Subcutaneous abdominal adipose tissue (tissue), 5 donors: Measurements from ENCODE around the gene UMODL1.

Experiments
- H3K27ac ChIP-seq: one replicate; pipeline ENCODE4 v1.7.0; 2013; ENCODE audit warnings: low read depth, mild to moderate bottlenecking, inconsistent platforms, low read length, moderate library complexity
- H3K27me3 ChIP-seq, 5 donors: one replicate each; pipeline ENCODE4 v1.7.0; 2013; ENCODE audit warnings: low read length in 5 of 5, inconsistent platforms in 1 of 5; ENCODE audit not compliant: control insufficient read depth in 5 of 5, insufficient read depth in 4 of 5
- H3K36me3 ChIP-seq, 5 donors: one replicate each; pipeline ENCODE4 v1.7.0; 2013; ENCODE audit warnings: low read length in 5 of 5; ENCODE audit not compliant: control insufficient read depth in 5 of 5, insufficient read depth in 5 of 5
- H3K4me1 ChIP-seq, 5 donors: one replicate each; pipeline ENCODE4 v1.7.0; 2013; ENCODE audit warnings: low read length in 5 of 5, mild to moderate bottlenecking in 3 of 5, moderate library complexity in 1 of 5; ENCODE audit not compliant: control insufficient read depth in 5 of 5, insufficient read depth in 5 of 5
- H3K4me3 ChIP-seq, 5 donors: one replicate each; pipeline ENCODE4 v1.7.0; 2013; ENCODE audit warnings: low read length in 5 of 5, low read depth in 1 of 5
- H3K9ac ChIP-seq, 5 donors: one replicate each; pipeline ENCODE4 v1.7.0; 2013; ENCODE audit warnings: low read length in 5 of 5, mild to moderate bottlenecking in 4 of 5, moderate library complexity in 3 of 5
- H3K9me3 ChIP-seq, 5 donors: one replicate each; pipeline ENCODE4 v1.7.0; 2013; ENCODE audit warnings: low read length in 5 of 5; ENCODE audit not compliant: control insufficient read depth in 5 of 5
- donor health status: healthy.
- donor health status: healthy.
- donor health status: healthy.
- donor health status: healthy.
- donor health status: healthy.

UMODL1 gene

DNA sequence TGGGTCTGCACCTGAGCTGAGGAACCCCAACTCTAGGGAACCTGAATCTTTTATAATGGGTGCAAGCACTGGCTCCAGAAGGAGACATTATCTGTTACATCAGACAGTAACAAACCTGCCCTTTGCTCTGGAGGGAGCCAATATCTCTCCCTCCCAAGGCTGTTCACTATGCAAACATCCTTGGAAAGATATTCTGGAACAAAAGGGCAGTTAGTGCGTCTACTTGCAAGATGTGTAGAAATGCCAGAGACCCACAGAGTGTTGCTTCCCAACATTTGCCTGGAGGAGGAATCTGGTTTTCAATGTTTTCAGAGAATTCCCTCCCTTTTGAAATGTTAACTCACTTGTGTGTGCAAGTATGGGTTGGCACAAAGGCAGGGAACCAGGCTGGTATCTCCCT, 31.9 kb downstream of the UMODL1 start:
- Histone ChIP-seq H3K4me3 (no peak overlapping the region), H3K27me3 (peaks cover 0 to 4% (median 0%) of the 10 kb centered on the region in 5 donors), H3K9ac (no peak overlapping the region), H3K9me3 (no peaks in the 10 kb centered on the region), H3K4me1 (peaks cover 0 to 9% (median 8%) of the 10 kb centered on the region in 5 donors), H3K36me3 (no peaks in the 10 kb centered on the region), H3K27ac (no peak overlapping the region)

DNA sequence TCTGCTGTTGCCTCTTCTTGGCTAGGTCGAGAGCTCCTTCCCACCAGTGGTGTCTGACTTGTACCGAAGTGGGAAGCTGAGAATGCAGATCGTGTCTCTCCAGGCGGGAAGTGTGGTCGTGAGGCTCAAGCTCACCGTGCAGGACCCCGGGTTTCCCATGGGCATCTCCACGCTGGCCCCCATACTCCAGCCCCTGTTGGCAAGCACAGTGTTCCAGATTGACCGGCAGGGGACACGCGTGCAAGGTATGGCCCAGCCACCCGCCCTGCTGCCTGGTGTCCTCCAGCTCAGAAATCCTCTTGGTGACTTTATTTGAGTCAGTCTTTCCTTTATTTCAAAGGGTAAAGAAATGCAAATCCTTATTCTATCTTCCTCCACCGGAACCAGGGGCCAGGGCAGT, 32.7 kb downstream of the UMODL1 start:
- Histone ChIP-seq H3K9me3 (no peaks in the 10 kb centered on the region), H3K4me3 (no peak overlapping the region), H3K9ac (no peak overlapping the region), H3K27ac (no peak overlapping the region), H3K36me3 (no peaks in the 10 kb centered on the region), H3K27me3 (peaks cover 0 to 4% (median 0%) of the 10 kb centered on the region in 5 donors), H3K4me1 (peaks cover 0 to 9% (median 6%) of the 10 kb centered on the region in 5 donors)

DNA sequence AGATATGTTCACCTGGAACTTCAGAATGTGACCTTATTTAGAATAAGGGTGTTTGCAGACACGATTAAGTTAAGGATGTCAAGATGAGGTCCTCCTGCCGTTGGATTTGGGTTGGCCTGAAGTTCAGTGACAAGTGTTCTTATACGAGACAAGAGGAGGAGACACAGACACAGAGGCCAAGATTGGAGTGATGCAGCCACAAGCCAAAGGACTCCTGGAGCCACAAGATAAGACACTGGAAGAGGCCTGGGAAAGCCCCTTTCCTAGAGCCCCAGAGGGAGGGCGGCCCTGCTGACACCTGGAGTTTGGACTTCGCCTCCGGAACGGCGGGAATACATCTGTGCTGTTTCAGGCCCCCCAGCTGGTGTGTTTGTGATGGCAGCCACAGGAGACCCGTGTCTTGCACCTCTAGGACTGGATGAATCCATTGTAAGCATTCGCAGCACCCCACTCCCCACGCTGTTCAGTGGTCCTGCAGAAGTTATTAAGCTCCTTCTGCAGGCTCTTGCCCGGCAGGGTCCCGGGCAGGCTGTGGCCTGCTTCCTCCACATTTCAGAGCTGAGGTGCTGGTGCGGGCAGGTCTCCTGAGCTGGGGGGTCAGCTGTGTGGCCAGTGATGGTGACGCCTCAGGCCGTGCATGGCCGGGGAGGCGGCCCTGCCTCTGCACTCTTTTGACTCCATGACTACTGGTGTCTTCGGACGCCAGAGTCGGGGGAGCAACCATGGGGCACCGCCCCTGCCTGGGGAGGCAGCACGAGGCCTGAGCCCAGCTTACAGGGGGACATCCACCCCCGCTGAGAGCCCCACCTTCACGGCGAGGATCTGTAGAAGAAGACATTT, 34.6 kb downstream of the UMODL1 start:
- Histone ChIP-seq H3K36me3 (no peaks in the 10 kb centered on the region), H3K27me3 (peaks cover 0 to 4% (median 0%) of the 10 kb centered on the region in 5 donors), H3K9me3 (no peaks in the 10 kb centered on the region), H3K4me1 (peaks cover 0 to 9% (median 6%) of the 10 kb centered on the region in 5 donors), H3K4me3 (no peak overlapping the region), H3K27ac (no peak overlapping the region), H3K9ac (no peak overlapping the region)

DNA sequence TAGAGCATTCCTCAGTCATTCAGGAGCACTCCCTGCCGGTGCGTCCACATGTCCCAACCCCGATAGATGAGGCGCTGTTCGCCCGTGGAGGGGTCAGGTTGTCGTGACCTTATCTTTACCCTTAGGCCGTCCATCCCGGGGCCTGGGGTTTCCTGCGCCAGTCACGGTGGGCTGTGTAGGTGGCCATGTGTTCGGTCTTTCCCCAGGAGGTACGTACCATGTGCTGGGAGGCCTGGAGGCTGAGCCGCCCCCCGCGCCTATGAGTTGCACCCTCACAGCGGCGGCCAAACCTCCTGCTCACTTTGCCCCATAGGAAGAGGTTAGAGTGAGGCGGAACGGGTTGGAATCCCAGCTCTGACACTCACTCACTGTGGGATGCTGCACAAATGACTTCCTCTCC, 35.3 kb downstream of the UMODL1 start:
- peaks cover 0 to 4% (median 0%) of the 10 kb centered on the region in 5 donors for H3K27me3 ChIP-seq
- no peak overlapping the region for H3K27ac ChIP-seq
- H3K9me3 ChIP-seq: no peaks in the 10 kb centered on the region
- no peaks in the 10 kb centered on the region for H3K36me3 ChIP-seq
- H3K4me1 ChIP-seq: peaks cover 0 to 9% (median 6%) of the 10 kb centered on the region in 5 donors
- H3K9ac ChIP-seq: no peak overlapping the region
- no peak overlapping the region for H3K4me3 ChIP-seq

DNA sequence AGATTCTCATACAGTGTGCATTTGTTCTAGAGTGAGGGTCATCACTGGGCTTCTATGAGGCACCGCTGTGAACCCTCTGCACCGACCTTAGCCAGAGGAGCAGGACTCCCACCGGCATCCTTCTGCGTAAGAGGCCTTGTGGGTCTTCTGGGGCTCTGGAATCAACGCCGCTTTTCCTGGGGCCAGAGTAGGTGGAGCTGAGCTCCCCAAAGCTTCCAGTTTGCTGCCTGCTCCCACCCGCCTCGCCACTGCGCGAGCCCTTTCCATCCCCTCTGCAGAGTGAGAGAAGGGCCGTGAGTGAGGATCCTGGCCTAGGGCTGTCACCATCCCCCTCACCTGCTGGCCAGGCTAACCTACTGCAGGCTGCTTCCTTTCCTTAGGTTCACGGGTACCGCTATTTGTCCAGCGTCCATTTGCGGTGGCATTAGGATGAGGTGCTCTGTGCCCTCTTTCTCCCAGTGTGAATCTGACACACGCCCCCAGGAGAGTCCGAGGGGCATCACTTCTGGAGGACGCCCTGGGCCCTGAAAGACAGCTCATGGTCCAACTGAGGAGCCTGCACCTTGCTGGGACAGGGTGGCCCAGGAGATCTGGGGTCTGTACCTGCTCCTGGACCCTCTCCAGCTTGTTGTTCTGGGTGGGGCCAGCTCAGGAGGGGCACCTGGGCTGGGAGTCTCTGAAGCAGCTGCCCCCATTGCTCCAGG, 36.2 kb downstream of the UMODL1 start:
- no peak overlapping the region for H3K4me3 ChIP-seq
- peaks cover 0 to 9% (median 0%) of the 10 kb centered on the region in 5 donors for H3K27me3 ChIP-seq
- no peaks in the 10 kb centered on the region for H3K36me3 ChIP-seq
- no peaks in the 10 kb centered on the region for H3K9me3 ChIP-seq
- H3K9ac ChIP-seq: no peak overlapping the region
- no peak overlapping the region for H3K27ac ChIP-seq
- peaks cover 0 to 9% (median 6%) of the 10 kb centered on the region in 5 donors for H3K4me1 ChIP-seq

DNA sequence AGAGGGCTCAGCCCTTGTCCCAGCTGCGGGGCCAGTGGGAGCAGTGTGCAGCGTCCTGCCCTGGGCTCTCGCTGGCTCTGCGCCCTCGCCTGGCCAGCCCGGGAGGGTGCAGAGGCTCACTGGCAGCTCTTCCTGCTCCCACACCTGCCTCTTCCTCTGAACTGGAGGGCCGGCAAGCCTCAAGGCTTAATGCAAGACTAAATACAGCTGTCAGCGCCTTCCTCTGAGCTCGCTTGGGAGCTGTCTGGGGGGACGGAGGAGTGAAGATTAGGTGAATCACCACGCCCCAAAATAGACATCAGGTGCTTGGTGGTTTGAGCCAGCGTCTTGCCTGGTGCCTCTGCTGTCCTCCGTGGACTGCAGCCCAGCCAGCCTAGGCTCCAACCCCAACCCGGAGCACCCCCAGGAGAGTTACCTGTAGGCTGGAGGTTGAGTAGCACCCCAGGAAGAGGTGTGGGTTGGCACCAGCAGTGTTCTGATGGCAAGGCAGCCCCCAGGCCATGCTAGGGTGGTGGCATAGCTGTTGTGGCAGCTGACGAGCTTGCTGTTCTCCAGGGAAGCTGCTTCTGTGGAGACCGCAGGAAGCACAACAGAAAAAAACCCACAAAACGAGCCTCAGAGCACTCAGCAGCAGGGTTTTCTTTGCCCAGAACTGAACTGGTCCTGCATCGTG, 36.9 kb downstream of the UMODL1 start:
- Histone ChIP-seq H3K4me3 (no peak overlapping the region), H3K27me3 (peaks cover 0 to 9% (median 0%) of the 10 kb centered on the region in 5 donors), H3K27ac (no peak overlapping the region), H3K9ac (no peak overlapping the region), H3K4me1 (peaks cover 0 to 13% (median 9%) of the 10 kb centered on the region in 5 donors), H3K9me3 (no peaks in the 10 kb centered on the region), H3K36me3 (no peaks in the 10 kb centered on the region)

DNA sequence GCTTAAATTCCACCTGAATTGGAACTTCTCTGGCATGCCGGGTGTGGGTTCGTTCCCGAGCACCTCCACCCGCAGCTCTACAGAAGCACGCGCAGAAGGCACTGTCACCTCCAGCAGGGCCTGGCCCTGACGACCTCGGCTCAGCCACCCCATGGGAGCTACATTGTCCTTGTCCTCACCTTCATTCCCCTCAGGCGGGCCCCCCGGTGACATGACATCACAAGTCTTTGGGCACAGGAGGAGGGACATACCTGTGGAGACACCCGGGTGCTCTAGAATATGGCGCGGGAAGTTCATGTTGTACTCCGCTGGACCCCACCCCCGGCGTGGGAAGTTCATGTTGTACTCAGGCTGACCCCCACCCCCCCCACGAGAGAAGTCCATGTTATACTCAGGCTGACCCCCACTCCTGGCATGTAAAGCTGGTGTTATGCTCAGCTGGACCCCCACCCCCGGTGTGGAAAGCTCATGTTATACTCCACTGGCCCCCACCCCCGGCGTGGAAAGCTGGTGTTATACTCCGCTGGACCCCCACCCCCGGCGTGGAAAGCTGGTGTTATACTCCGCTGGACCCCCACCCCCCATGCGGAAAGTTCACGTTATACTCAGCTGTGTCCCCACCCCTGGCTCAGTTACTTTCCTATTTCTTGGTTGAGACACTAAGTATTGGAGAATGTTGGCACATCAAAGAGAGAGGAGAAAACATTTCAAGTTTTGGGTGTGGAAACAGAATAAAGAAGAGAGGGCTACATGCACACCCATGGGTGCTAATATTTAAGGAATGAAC, 37.6 kb downstream of the UMODL1 start:
- peaks cover 1 to 20% (median 12%) of the 10 kb centered on the region in 5 donors for H3K4me1 ChIP-seq
- peaks cover 0 to 9% (median 0%) of the 10 kb centered on the region in 5 donors for H3K27me3 ChIP-seq
- no peak overlapping the region for H3K27ac ChIP-seq
- no peaks in the 10 kb centered on the region for H3K9me3 ChIP-seq
- H3K36me3 ChIP-seq: no peaks in the 10 kb centered on the region
- H3K9ac ChIP-seq: no peak overlapping the region
- H3K4me3 ChIP-seq: no peak overlapping the region

DNA sequence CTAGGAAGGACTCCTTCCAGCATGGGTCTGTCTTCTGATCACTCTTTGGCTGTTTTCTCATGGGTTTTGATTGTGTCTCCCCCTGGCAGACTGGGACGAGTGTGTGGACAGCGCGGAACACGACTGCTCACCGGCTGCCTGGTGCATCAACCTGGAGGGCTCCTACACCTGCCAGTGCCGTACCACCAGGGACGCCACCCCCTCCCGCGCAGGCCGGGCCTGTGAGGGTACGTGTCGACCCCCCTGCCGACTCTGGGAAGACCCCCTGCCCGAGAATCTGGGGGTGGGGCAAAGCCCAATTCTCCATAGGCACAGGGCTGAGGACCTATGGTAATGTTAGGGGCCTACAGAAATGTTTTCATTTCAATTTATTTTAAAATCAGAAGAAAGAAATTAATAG, 38.4 kb downstream of the UMODL1 start:
- Histone ChIP-seq H3K9ac (no peak overlapping the region), H3K27ac (no peak overlapping the region), H3K4me3 (no peak overlapping the region), H3K27me3 (peaks cover 0 to 9% (median 0%) of the 10 kb centered on the region in 5 donors), H3K9me3 (no peaks in the 10 kb centered on the region), H3K36me3 (no peaks in the 10 kb centered on the region), H3K4me1 (peaks cover 0 to 27% (median 16%) of the 10 kb centered on the region in 5 donors)

DNA sequence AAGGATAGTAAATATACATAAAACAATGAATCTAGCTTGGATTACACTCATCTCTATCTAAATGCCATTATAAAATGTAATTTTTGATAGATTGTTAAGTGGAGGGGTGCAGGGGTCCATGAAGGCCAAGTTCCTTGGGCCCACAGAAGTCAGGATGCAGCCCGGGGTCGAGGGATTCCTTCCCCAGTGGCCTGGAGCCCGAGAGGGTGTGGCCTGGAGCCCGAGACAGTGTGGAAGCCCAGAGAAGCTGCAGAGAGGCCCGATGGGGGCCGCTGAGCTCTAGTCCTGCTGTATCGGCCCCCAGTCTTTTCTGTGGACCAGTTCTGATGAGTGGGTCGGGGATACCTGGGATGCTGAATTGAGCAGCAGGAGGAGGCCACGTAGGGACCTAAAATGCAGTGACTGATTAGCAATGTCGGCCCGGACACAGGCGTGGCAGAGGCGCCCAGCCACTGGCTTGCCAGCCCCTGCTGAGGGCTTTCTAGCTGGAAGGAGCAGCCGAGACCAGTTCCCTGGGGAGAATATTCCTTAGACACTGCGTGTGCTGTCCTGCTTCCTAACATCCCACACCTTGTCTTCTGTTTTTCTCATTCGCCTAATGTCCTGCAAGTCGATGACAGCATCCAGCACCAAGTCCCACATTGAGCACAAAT, 38.9 kb downstream of the UMODL1 start:
- Histone ChIP-seq H3K27ac (no peak overlapping the region), H3K4me1 (peaks cover 0 to 27% (median 16%) of the 10 kb centered on the region in 5 donors), H3K36me3 (no peaks in the 10 kb centered on the region), H3K27me3 (peaks cover 0 to 9% (median 0%) of the 10 kb centered on the region in 5 donors), H3K9ac (no peak overlapping the region), H3K4me3 (no peak overlapping the region), H3K9me3 (no peaks in the 10 kb centered on the region)
